Activated CD4-positive, alpha-beta T cell treated with anti-CD3 and anti-CD28 coated beads, Interleukin-2, amount 10 ng/mL, durations not matched to agents 24 days and 14 days (primary cell): ENCODE data around the gene NCMAP. TPM values are rescaled to one million over a fixed set of nuclear protein-coding genes. Genes with fewer than 3 reads are reported as not detected.

Experiments
- DNase-seq: peaks from one replicate; pipeline ENCODE4 v3.0.0; 2022
- H3K27ac Mint-ChIP-seq: one replicate; pipeline ENCODE4 v1.8.0; 2022; ENCODE audit warnings: mild to moderate bottlenecking, mixed read lengths
- H3K27me3 Mint-ChIP-seq: one replicate; pipeline ENCODE4 v1.8.0; 2022; ENCODE audit warnings: mixed read lengths
- H3K36me3 Mint-ChIP-seq: one replicate; pipeline ENCODE4 v1.8.0; 2022; ENCODE audit warnings: low read depth, mild to moderate bottlenecking, mixed read lengths
- H3K4me1 Mint-ChIP-seq: one replicate; pipeline ENCODE4 v1.8.0; 2021; ENCODE audit warnings: mixed read lengths
- H3K4me3 Mint-ChIP-seq: one replicate; pipeline ENCODE4 v1.8.0; 2022; ENCODE audit warnings: mild to moderate bottlenecking, moderate library complexity, mixed read lengths
- H3K9me3 Mint-ChIP-seq: one replicate; pipeline ENCODE4 v1.8.0; 2021; ENCODE audit warnings: mixed read lengths
- intact Hi-C: fragments of 100-400 bp; cut with micrococcal nuclease; formaldehyde crosslinking; loops from one replicate; pipeline ENCODE4 v1.15.1; 2023
- total RNA-seq: library from RNA; stranded (reverse); gene quantifications from 2 replicates; pipeline ENCODE4 v1.2.3, GENCODE V29; 2022

Gene NCMAP
- total RNA-seq, 1 donor from 2014 or later, result not detected

DNA sequence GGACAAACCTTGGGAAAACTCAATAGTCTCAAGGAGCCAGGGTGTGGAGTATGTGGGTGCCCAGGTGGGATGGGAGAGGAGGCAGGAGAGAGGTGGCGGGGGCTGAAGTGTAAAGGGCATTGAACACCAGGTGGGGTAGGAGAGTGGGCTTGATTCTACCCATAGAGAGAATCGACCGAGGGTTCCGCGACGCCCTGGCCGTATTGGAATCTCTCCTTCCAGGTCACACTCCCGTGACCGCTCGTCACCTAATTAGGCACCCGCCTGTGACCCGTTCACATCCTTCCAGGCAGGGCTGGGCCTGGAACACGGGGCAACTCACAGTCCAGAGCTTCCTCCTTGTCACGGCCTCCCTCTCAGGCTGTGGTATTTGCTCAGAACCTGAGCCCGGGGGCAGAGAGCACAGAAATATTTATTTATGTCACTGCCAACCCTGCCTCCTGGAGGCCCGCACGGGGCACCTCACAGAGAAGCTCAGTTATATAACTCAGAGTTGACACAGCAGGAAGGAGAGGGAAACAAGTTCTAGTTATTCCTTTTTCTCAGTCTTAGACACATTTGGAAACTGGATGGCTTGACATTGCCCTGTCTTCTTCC is 12.0 kb downstream of the NCMAP start:
- Mint-ChIP-seq H3K9me3 (no peaks in the 10 kb centered on the region), H3K27me3 (peaks cover 20% of the 10 kb centered on the region), H3K4me1 (peaks cover 7% of the 10 kb centered on the region), H3K27ac (no peak overlapping the region), H3K36me3 (no peaks in the 10 kb centered on the region), H3K4me3 (no peak overlapping the region)
- DNase-seq, result no peak
- intact Hi-C loops, result no loop called here

DNA sequence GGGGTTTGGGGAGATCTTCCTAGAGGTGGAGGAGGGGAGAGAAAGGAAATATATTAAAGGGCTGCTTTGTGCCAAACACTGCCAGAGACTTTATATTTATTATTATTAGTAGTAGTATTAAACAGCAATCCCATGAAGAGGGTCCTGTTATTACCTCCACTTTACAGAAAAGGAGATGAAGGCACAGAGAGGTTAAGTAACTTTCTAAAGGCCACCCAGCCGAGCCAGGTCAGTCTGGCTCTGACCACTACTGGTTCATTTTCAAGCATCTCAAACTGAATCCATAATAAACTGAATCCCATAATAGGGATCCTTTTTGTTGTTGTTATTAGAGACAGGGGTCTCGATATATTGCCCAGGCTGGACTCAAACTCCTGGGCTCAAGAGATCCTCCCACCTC is 12.6 kb downstream of the NCMAP start:
- no peak overlapping the region for H3K4me3 Mint-ChIP-seq
- H3K36me3 Mint-ChIP-seq, result no peaks in the 10 kb centered on the region
- H3K9me3 Mint-ChIP-seq, result no peaks in the 10 kb centered on the region
- H3K4me1 Mint-ChIP-seq, result peaks cover 7% of the 10 kb centered on the region
- no peak overlapping the region for H3K27ac Mint-ChIP-seq
- intact Hi-C loops, result no loop called here
- DNase-seq, result no peak
- peaks cover 17% of the 10 kb centered on the region for H3K27me3 Mint-ChIP-seq

DNA sequence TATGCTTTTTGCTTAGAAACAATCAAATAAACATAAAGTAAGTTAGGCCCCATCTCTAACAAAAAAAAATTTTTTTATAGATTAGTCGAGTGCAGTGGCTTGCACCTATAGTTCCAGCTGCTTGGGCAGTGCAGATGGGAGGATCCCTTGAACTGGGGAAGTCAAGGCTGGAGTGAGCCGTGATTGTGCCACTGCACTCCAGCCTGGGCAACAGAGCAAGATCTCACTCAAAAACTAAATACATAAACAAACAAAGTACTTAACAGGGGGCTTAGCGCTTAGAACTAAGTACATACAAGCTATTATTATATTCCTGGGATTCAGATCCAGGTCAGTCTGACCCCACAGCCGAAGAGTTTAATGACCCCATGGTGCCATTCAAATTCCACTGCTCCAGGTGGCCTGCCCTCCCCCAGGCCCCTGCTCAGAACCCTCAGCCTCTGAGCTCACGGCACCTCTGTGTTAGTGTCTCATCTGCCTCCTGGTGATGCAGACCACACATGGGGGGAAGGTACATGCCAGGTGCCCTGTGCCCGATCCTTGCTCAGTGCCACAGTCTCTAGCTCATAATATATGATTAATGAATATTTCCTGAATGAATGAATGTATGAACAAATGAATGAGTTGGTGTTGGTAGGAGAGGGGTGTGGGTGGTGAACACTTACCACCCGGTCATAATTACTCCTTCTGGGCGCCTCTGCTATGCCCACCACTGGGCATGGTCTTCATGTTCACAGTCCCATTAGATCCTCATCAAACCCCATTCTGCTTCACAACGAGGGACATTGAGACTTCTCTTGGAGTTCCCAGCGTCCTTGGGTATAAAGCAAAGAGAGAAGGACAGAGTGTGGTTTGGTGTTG is 14.6 kb downstream of the NCMAP start:
- Mint-ChIP-seq H3K27me3 (peaks cover 5% of the 10 kb centered on the region), H3K9me3 (no peaks in the 10 kb centered on the region), H3K36me3 (no peaks in the 10 kb centered on the region), H3K4me3 (no peak overlapping the region), H3K4me1 (peaks cover 7% of the 10 kb centered on the region), H3K27ac (no peak overlapping the region)
- intact Hi-C loops, result no loop called here
- no peak for DNase-seq

DNA sequence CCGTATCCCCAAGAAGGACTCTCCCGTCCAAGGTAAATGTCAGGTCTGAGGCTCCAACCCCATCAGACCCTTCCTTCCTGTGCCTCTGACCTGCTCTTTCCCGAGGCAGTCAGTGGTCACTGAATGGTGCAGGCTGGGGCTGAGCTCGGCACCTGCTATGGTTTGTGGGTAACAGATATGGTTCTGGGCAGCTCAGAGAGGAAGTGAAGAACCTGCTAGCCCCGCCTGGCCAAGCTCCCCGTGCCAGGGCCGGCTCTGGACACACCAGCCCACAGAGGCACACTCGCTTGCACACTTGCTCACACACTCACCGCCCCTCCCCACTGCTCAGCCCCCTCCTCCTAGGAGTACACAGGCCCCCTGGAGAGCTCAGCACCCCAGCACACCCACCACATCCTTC is 16.4 kb downstream of the NCMAP start:
- Mint-ChIP-seq H3K27ac (no peak overlapping the region), H3K4me1 (peaks cover 2% of the 10 kb centered on the region)

DNA sequence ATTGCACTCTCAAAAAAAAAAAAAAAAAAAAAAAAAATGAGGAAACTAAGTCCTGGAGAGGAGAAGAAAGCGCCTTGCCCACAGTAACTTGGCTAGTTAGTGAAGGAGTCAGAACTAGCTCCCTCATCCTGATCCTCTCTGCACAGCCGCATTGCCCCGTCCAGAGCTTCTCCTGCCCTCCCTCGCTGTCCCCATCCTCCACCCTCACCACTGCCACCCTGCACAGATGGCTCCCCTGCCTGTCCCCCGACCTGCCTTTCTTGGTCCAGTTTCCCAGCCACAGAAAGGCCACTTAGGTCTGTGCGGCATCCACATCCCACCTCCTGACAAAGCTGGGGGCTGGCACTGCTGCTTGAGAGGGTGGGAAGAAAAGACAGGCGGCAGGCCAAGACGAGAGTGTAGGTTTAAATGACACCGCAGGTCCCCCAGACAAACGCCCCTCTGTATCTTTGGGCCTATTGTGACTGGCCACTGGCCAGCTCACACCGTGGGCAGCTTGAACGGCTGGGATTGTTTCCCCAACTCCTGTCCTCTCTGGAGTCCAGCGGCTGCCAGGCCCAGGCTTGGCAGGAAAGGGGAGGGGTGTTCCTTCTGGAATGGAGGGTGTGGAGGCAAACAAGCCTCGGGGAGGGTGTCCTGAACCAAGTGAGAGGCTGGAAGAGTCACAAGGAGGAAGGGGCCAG is 20.2 kb downstream of the NCMAP start:
- intact Hi-C loops, result no loop called here
- no peaks in the 10 kb centered on the region for H3K9me3 Mint-ChIP-seq
- no peak overlapping the region for H3K27ac Mint-ChIP-seq
- no peak for DNase-seq
- H3K4me3 Mint-ChIP-seq, result no peak overlapping the region
- no peaks in the 10 kb centered on the region for H3K4me1 Mint-ChIP-seq
- H3K27me3 Mint-ChIP-seq, result peaks cover 3% of the 10 kb centered on the region
- no peaks in the 10 kb centered on the region for H3K36me3 Mint-ChIP-seq

More for the DNA sequence above, 16.4 kb downstream of the NCMAP start:
- intact Hi-C loops, result no loop called here
- Mint-ChIP-seq H3K9me3 (no peaks in the 10 kb centered on the region), H3K27me3 (peaks cover 1% of the 10 kb centered on the region), H3K4me3 (no peak overlapping the region), H3K36me3 (no peaks in the 10 kb centered on the region)
- no peak for DNase-seq

DNA sequence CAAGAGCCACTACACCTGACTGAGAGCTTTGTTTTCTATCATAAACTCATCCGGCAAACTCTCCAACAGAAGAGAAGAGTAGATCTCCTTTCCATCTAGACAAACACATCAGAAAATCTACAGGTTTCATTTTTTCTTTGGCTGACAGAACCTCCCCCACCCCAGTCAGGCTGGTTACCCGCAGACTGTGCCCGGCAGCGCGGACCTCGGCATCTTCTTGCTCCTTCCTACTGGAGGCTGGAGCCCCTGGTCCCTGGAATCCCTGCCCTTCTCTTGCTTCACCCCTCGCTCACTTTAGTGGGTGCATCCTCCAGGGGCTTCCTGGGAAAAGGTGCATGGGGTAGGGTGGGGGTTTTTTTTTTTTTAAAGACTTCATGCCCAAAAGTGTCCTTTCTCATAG is 23.0 kb downstream of the NCMAP start:
- intact Hi-C loops, result no loop called here

DNA sequence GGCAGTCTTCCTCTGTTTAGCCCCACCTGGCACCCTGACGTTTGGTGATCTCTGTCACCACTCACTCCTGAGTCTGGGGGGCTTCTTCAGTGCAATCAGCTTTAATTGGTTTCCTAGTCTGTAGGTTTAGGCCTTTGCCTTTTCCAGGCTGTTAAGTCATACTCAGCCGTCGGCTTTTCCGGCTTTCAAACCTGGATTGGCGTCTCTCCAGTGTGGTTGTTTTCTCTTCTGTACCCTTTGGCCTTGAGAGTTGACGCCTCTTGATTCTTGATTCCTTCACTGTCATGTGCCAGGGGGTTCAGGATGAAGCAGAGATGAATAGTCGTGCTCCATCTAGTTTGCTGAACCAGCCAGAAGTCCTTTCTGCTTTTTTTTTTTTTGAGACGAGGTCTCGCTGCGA is 24.9 kb downstream of the NCMAP start:
- H3K4me3 Mint-ChIP-seq, result no peak overlapping the region
- H3K9me3 Mint-ChIP-seq, result no peaks in the 10 kb centered on the region
- H3K27ac Mint-ChIP-seq, result no peak overlapping the region
- H3K4me1 Mint-ChIP-seq, result no peaks in the 10 kb centered on the region
- intact Hi-C loops, result no loop called here
- no peaks in the 10 kb centered on the region for H3K36me3 Mint-ChIP-seq
- peaks cover 10% of the 10 kb centered on the region for H3K27me3 Mint-ChIP-seq
- DNase-seq, result no peak

More for the DNA sequence above, 23.0 kb downstream of the NCMAP start:
- no peaks in the 10 kb centered on the region for H3K4me1 Mint-ChIP-seq
- no peak for DNase-seq
- no peak overlapping the region for H3K4me3 Mint-ChIP-seq
- H3K27ac Mint-ChIP-seq, result no peak overlapping the region
- H3K27me3 Mint-ChIP-seq, result peaks cover 3% of the 10 kb centered on the region
- H3K9me3 Mint-ChIP-seq, result no peaks in the 10 kb centered on the region
- H3K36me3 Mint-ChIP-seq, result no peaks in the 10 kb centered on the region

DNA sequence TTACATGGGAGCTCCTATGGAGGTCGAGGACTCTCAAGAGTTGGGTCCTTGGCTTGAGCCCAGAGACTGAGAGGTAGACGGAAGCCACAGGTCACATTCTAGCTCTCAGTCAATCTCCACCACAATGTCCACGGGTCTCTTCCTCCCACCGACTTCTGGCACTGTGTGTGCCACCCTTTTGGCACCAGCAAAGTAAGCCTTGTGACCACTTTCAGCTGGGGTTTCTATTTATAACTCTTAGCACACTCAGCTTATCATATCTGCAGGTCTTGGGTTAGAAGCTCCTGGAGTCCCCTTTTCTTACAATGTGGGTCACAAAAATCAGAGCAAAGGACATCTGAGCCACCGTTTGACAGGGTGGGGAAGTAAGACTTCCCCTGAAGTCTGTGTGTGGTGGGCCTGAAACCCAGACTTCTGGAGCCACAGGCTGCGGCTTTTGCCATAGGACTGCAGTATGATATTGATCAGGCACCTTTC is 28.3 kb downstream of the NCMAP start:
- H3K4me3 Mint-ChIP-seq, result no peak overlapping the region
- no peaks in the 10 kb centered on the region for H3K36me3 Mint-ChIP-seq
- H3K27ac Mint-ChIP-seq, result no peak overlapping the region
- peaks cover 10% of the 10 kb centered on the region for H3K27me3 Mint-ChIP-seq
- H3K9me3 Mint-ChIP-seq, result no peaks in the 10 kb centered on the region
- H3K4me1 Mint-ChIP-seq, result peaks cover 7% of the 10 kb centered on the region
- intact Hi-C loops, result no loop called here
- no peak for DNase-seq

DNA sequence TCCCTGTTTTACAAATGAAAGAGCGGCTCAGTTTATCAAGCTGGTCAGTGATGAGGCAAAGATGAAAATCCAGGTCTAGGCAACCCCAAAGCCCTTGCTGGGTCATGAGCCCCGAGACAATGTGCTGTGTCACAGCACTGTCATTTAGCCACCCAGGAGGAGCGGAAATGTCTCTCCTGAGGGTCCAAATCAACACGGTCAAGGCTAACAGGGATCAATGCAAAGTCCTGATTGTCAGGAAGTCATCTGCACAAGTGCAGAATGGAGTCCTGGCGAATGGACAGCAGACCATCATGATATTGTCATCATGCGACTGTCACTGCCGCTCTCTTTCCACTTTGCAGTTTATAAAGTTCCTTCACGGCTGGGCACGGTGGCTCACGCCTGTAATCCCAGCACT is 30.2 kb downstream of the NCMAP start:
- DNase-seq, result no peak
- H3K4me1 Mint-ChIP-seq, result peaks cover 7% of the 10 kb centered on the region
- H3K4me3 Mint-ChIP-seq, result no peak overlapping the region
- H3K36me3 Mint-ChIP-seq, result no peaks in the 10 kb centered on the region
- H3K27me3 Mint-ChIP-seq, result peaks cover 10% of the 10 kb centered on the region
- no peaks in the 10 kb centered on the region for H3K9me3 Mint-ChIP-seq
- no peak overlapping the region for H3K27ac Mint-ChIP-seq
- intact Hi-C loops, result loop anchor here (2.0 to 5.0 kb wide), 3 partner anchors 45 to 169 kb away; partner anchors contain the start of gene NIPAL3

DNA sequence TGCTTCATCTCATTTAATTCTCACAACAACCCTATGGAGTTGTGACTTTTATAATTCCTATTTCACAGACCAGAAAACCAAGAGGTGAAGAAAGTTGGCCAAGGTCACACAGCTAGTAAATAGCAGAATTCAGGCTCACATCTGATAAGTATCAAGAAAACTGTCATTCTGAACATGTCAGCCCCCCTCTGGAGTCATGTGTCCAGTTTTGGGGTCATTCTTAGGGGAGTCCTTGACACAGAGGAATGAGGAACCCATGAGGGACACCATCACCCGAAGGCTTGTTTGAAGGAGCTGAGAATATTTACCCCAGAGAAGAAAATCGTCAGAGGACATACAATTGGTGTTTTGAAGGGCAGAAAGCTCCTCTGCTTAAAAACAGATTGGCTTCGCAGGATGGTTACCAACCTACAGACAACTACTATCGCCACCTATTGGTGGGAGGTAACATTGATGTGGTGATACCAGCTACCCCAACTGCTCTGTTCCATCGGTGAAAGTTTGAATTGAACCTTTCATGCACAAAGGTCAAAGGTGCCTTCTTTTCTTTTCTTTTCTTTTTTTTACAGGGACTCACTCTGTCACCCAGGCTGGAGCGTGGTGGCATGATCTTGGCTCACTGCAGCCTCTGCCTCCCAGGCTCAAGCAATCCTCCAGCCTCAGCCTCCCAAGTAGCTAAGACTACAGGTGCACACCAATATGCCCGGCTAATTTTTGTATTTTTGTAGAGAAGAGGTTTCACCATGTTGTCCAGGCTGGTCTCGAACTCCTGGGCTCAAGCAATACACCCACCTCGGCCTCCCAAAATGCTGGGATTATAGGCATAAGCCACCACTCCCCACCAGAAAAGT is 31.3 kb downstream of the NCMAP start:
- DNase-seq, result peak; percentile 89
- Mint-ChIP-seq H3K36me3 (no peaks in the 10 kb centered on the region), H3K4me1 (peaks cover 8% of the 10 kb centered on the region), H3K4me3 (no peak overlapping the region), H3K27ac (no peak overlapping the region), H3K9me3 (no peaks in the 10 kb centered on the region), H3K27me3 (peaks cover 12% of the 10 kb centered on the region)
- intact Hi-C loops, result loop anchor here (2.0 to 5.0 kb wide), 3 partner anchors 46 to 170 kb away; partner anchors contain the start of gene NIPAL3

DNA sequence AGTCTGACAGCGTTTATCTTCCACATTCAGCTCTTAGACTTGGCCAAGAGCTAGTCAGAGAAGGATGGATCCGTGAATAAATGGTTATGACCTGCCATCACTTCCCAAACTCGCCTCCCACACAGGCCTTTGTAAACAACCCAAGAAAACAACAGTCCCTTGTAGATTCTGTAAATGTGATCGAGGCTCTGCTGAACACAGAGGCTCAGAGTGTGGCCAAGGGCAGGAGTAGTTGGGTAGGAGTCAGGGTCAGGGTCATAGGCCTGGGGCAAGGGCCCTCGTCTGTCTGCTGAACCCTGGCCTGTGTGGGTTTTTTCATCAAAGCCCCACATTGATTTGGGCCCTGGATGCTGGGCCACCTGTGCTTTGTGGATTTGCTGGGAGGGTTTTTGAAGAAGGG is 32.7 kb downstream of the NCMAP start:
- no peak overlapping the region for H3K4me3 Mint-ChIP-seq
- no peaks in the 10 kb centered on the region for H3K9me3 Mint-ChIP-seq
- no peaks in the 10 kb centered on the region for H3K36me3 Mint-ChIP-seq
- H3K27ac Mint-ChIP-seq, result no peak overlapping the region
- DNase-seq, result no peak
- intact Hi-C loops, result loop anchor here (5.0 kb wide), 2 partner anchors 49 to 171 kb away; partner anchors contain the start of gene NIPAL3
- H3K4me1 Mint-ChIP-seq, result peaks cover 8% of the 10 kb centered on the region
- H3K27me3 Mint-ChIP-seq, result peaks cover 12% of the 10 kb centered on the region

DNA sequence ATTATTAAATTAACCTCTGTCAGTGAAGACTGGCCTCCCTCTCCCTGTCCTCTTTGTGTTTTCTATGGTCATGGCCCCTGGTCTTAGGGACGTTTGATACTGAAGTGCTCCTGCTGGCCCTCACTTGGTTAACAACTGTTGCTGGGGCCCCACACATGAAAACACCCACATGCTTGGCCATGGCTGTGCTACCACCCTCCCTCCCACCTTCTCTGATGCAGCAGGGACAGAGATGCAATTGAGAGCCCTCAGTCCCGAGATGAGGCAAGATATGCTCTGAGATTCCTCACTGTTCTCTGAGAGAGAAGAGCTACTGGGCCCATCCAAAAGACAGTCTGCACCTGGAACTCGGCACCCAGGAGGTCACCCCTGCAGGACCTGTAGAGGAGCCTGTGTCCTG is 33.3 kb downstream of the NCMAP start:
- no peaks in the 10 kb centered on the region for H3K36me3 Mint-ChIP-seq
- intact Hi-C loops, result loop anchor here (5.0 kb wide), 2 partner anchors 48 to 172 kb away; partner anchors contain the start of gene NIPAL3
- H3K4me1 Mint-ChIP-seq, result peaks cover 8% of the 10 kb centered on the region
- peak overlapping the region; percentile 12 for H3K27ac Mint-ChIP-seq
- no peaks in the 10 kb centered on the region for H3K9me3 Mint-ChIP-seq
- DNase-seq, result no peak
- no peak overlapping the region for H3K4me3 Mint-ChIP-seq
- peaks cover 12% of the 10 kb centered on the region for H3K27me3 Mint-ChIP-seq

DNA sequence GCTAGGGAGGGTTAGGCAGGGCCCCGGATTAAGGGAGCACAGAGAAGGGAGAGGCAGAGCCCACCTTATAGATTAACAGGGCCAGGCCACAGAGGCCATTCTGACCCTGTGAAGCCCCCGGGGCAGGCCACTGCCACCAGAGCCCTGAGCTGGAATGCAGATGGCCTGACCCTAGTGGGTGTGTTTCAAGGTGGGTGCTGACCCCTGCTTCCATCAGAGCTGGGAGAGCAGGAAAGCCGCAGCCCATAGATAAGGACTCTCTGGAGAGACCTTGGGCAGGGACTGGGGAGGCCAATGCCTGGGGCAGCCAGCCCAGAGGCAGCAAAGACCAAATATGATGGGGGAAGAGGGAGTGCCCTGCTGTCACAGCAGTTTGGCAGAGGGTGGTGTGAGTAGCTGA is 35.9 kb downstream of the NCMAP start:
- no peaks in the 10 kb centered on the region for H3K36me3 Mint-ChIP-seq
- DNase-seq, result no peak
- H3K4me1 Mint-ChIP-seq, result peaks cover 7% of the 10 kb centered on the region
- no peak overlapping the region for H3K27ac Mint-ChIP-seq
- intact Hi-C loops, result no loop called here
- peaks cover 13% of the 10 kb centered on the region for H3K27me3 Mint-ChIP-seq
- no peak overlapping the region for H3K4me3 Mint-ChIP-seq
- H3K9me3 Mint-ChIP-seq, result no peaks in the 10 kb centered on the region
